ENCODE data around the gene ECE1. TPM values are rescaled to one million over a fixed set of nuclear protein-coding genes. Genes with fewer than 3 reads are reported as not detected.
A peak's percentile ranks its signal among the peaks of the same experiment; 100 is the strongest.

ECE1 gene
- total and polyA plus RNA-seq, 2 of the 8 experiments (the other 6 are each of a cell fraction or from before 2014, with no cell fraction given), result 21.4 to 36.8 TPM

DNA sequence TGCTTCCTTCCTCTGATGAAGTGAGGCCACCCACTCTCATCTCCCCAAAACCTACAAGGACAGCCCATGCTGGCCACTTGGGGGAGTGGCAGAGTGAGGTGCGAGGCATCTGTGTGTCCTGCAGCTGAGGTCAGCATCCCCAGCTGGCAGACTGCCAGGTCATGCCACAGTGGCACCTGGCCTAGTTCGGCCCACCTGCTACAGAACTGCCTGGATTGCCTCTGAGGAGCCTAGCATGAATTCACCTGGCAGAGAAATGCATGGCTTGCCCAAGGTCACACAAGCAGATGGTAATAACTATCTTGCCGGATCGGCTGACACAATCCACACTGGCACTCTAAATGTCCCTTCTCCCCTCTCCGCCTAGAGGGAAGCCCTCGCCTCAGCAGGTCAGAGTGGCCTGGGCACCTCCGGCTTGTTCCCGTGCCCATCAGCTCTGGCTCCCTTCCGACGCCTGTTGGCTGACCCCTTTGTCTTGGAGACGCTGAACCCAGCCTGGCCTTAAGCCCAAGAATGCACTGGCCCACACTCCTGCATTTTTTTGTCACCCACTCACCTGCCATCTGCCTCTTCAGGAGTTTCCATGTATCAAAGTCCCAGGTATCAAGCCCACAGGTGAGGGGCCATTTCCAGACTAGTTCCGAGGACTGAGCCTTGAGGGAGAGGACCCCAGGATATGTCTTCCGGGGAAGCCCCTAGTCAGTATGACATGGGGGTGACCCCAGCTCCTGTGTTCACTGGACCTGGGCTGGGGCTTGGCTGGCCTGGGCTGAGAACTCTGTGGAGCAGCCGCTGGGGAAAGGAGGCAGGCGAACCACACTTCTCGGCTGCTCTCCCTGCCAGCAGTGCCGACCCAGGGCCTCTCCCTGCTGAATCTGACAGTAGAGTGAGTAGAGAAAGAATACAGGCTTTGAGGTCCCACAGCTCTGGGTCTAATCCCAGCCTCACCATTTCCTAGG is 21.7 kb downstream of the ECE1 start:
- H3K4me1 ChIP-seq (replicated peaks in 1 of 4; ENCODE audit: control insufficient read depth in 3 of 4, insufficient read depth in 4 of 4, low read length in 3 of 4), result no peaks in the 10 kb centered on the region; a peak in 2 of 7 replicates
- H3K23me2 ChIP-seq (ENCODE audit: low read depth, low read length), result no peaks in the 10 kb centered on the region
- no peak overlapping the region for H2BK120ac ChIP-seq (replicated peaks; ENCODE audit: low read depth, low read length)
- no peaks in the 10 kb centered on the region for H3K79me1 ChIP-seq (ENCODE audit: low read depth, low read length)
- no peak for DNase-seq (ENCODE audit: low read depth in 1 of 2, low spot score in 2 of 2)
- ChIA-PET POLR2A (ENCODE audit: partially characterized antibody) (interaction anchor here (0.9 to 1.6 kb wide), 2 partner anchors 12 to 31 kb away, joined by 3 read pairs; no protein-coding TSS in a partner anchor), CTCF (ENCODE audit: partially characterized antibody) (interaction anchor here (0.5 to 10.3 kb wide), 32 partner anchors 12 to 327 kb away, joined by 3 to 278 read pairs (median 10); no protein-coding TSS in a partner anchor)
- H3K4me3 ChIP-seq (ENCODE audit: extremely low read depth in 1 of 4, insufficient read depth in 2 of 4, low read depth in 3 of 4, low read length in 4 of 4), result no peak overlapping the region
- H2BK12ac ChIP-seq (ENCODE audit: low read depth, low read length), result 0 out of 2 replicates have a peak overlapping the region, but pooled peaks have one; percentile 27
- FAIRE-seq, result no peak
- H3K18ac ChIP-seq (ENCODE audit: extremely low read depth, low read length), result no peak overlapping the region
- no peak overlapping the region for H4K5ac ChIP-seq (ENCODE audit: insufficient read length, low read depth, low read length)
- H3K9ac ChIP-seq (replicated peaks in 1 of 4; ENCODE audit: extremely low read depth in 1 of 4, low read depth in 3 of 4, low read length in 3 of 4), result no peak overlapping the region
- no peak overlapping the region for H3K27ac ChIP-seq (ENCODE audit: low read depth, low read length)
- TF ChIP-seq ASH2L (IDR thresholded peaks at IDR 0.05; ENCODE audit: low read length) (no peak), RAD21 (IDR thresholded peaks at IDR 0.05 in 1 of 2, conservative IDR thresholded peaks at IDR 0.05 in 1 of 2; ENCODE audit: low read depth in 2 of 2, low read length in 2 of 2) (peak in 1 of 2 experiments; percentile 14; a peak in 1 of 4 replicates), YY1 (IDR thresholded peaks at IDR 0.05; ENCODE audit: low read depth, low read length) (no peak), SAP30 (IDR thresholded peaks at IDR 0.05; ENCODE audit: insufficient read depth, insufficient replicate concordance, low read length) (no peak)
- TF ChIP-seq, protein P1, sequence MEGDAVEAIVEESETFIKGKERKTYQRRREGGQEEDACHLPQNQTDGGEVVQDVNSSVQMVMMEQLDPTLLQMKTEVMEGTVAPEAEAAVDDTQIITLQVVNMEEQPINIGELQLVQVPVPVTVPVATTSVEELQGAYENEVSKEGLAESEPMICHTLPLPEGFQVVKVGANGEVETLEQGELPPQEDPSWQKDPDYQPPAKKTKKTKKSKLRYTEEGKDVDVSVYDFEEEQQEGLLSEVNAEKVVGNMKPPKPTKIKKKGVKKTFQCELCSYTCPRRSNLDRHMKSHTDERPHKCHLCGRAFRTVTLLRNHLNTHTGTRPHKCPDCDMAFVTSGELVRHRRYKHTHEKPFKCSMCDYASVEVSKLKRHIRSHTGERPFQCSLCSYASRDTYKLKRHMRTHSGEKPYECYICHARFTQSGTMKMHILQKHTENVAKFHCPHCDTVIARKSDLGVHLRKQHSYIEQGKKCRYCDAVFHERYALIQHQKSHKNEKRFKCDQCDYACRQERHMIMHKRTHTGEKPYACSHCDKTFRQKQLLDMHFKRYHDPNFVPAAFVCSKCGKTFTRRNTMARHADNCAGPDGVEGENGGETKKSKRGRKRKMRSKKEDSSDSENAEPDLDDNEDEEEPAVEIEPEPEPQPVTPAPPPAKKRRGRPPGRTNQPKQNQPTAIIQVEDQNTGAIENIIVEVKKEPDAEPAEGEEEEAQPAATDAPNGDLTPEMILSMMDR (IDR thresholded peaks at IDR 0.05; ENCODE audit: control extremely low read depth in 1 of 3, insufficient read depth in 1 of 3, low read depth in 1 of 3, low read length in 3 of 3), result peak in 2 of 3 experiments; percentile 26 to 33; a peak in 3 of 4 replicates
- no peak overlapping the region for H3K4me2 ChIP-seq (ENCODE audit: insufficient read depth in 1 of 2, low read depth in 2 of 2, low read length in 2 of 2)
- H3K14ac ChIP-seq (ENCODE audit: insufficient read length), result no peak overlapping the region
- H4K20me1 ChIP-seq (replicated peaks in 1 of 2; ENCODE audit: control insufficient read depth in 1 of 2, insufficient read depth in 2 of 2, low read length in 2 of 2), result no peaks in the 10 kb centered on the region
- peaks cover 0 to 6% (median 1%) of the 10 kb centered on the region in 4 experiments; a peak in 3 of 8 replicates for H3K36me3 ChIP-seq (ENCODE audit: control insufficient read depth in 2 of 4, insufficient read depth in 4 of 4, low read length in 3 of 4)
- no peak overlapping the region for H2AK5ac ChIP-seq (ENCODE audit: low read depth, low read length)
- H2BK20ac ChIP-seq (ENCODE audit: low read length), result no peak overlapping the region
- 91% methylated on average over 17 of the region's 17 CpGs; no CpG with 5 or more reads in 1 of the 2 experiments for WGBS, 2 experiments (ENCODE audit: extremely low coverage in 1 of 2, insufficient coverage in 1 of 2, insufficient read length in 1 of 2, insufficient replicate concordance in 2 of 2, low coverage in 1 of 2, low lambda C conversion rate in 2 of 2, missing lambda C conversion rate in 1 of 2)
- H3K79me2 ChIP-seq (ENCODE audit: control insufficient read depth in 1 of 2, insufficient read depth in 2 of 2, low read length in 2 of 2), result no peaks in the 10 kb centered on the region
- H2BK15ac ChIP-seq (ENCODE audit: low read length), result no peak overlapping the region
- H2AFZ ChIP-seq (ENCODE audit: low read length), result no peak overlapping the region
- H4K8ac ChIP-seq (ENCODE audit: extremely low read depth, insufficient read depth, low read length), result no peak overlapping the region; the same call in 1 of the 2 replicates
- no peaks in the 10 kb centered on the region for H3K27me3 ChIP-seq (replicated peaks in 1 of 4; ENCODE audit: control insufficient read depth in 3 of 4, extremely low read depth in 1 of 4, insufficient read depth in 3 of 4, low read length in 3 of 4)
- H3K4ac ChIP-seq (replicated peaks; ENCODE audit: insufficient read length, low read depth, low read length), result no peak overlapping the region
- no peak overlapping the region for H3K56ac ChIP-seq (replicated peaks; ENCODE audit: insufficient read length, low read depth, low read length)
- H2BK5ac ChIP-seq (ENCODE audit: low read depth, low read length), result no peak overlapping the region
- H4K91ac ChIP-seq (replicated peaks; ENCODE audit: insufficient read length, low read length), result no peak overlapping the region
- H3K9me3 ChIP-seq (ENCODE audit: insufficient read depth in 2 of 2, low read depth in 1 of 2, low read length in 1 of 2), result no peaks in the 10 kb centered on the region
- H3K23ac ChIP-seq (ENCODE audit: insufficient read length), result no peak overlapping the region
